Mucosa of rectum (tissue), 2 donors: ENCODE results near the gene DDI1.

Source experiments
- H3K27ac ChIP-seq, 2 donors: one replicate each; pipeline ENCODE4 v1.7.0; 2013; ENCODE audit warnings: inconsistent platforms in 2 of 2, low read depth in 2 of 2, low read length in 2 of 2
- H3K27me3 ChIP-seq, 2 donors: one replicate each; pipeline ENCODE4 v1.7.0; 2013; ENCODE audit warnings: low read length in 2 of 2; ENCODE audit not compliant: control insufficient read depth in 2 of 2, insufficient read depth in 2 of 2
- H3K36me3 ChIP-seq, 2 donors: one replicate each; pipeline ENCODE4 v1.7.0; 2013; ENCODE audit warnings: low read length in 2 of 2; ENCODE audit not compliant: control insufficient read depth in 2 of 2, insufficient read depth in 2 of 2
- H3K4me1 ChIP-seq, 2 donors: one replicate each; pipeline ENCODE4 v1.7.0; 2013; ENCODE audit warnings: low read length in 2 of 2, mild to moderate bottlenecking in 1 of 2; ENCODE audit not compliant: control insufficient read depth in 2 of 2, insufficient read depth in 2 of 2
- H3K4me3 ChIP-seq, 2 donors: one replicate each; pipeline ENCODE4 v1.7.0; 2013; ENCODE audit warnings: low read length in 2 of 2
- H3K9ac ChIP-seq, 2 donors: one replicate each; pipeline ENCODE4 v1.7.0; 2013; ENCODE audit warnings: low read length in 2 of 2, low read depth in 1 of 2, mild to moderate bottlenecking in 1 of 2
- H3K9me3 ChIP-seq, 2 donors: one replicate each; pipeline ENCODE4 v1.7.0; 2013; ENCODE audit warnings: low read length in 2 of 2; ENCODE audit not compliant: control insufficient read depth in 2 of 2
- donor health status: healthy.
- donor health status: Normal muscosa, but diverticular disease.

Gene DDI1

GRCh38 chr11:104075706-104076105 lies 39.3 kb downstream of the DDI1 start:
- H3K4me3 ChIP-seq = no peak overlapping the region
- no peaks in the 10 kb centered on the region for H3K27me3 ChIP-seq
- no peak overlapping the region for H3K27ac ChIP-seq
- no peaks in the 10 kb centered on the region for H3K36me3 ChIP-seq
- H3K9ac ChIP-seq = no peak overlapping the region
- no peaks in the 10 kb centered on the region for H3K4me1 ChIP-seq
- no peaks in the 10 kb centered on the region for H3K9me3 ChIP-seq

DNA sequence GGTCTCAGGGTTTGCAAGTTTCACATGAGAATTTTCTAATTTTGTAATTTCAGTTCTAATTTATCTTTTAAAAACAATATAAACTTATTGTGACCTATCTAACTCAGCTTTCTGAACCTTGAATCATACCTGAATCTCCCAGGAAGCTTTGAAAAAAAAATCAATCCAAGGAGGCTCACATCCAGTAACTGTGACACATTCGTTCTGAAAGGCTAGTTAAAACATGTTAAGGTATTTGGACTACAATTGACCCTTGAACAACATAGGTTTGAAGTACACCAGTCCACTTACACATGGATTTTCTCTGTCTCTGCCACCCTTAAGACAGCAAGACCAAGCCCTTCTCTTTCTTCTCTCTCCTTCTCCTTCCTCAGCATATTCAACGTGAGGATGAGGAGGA lies 40.0 kb downstream of the DDI1 start:
- Histone ChIP-seq H3K27ac (no peak overlapping the region), H3K9ac (no peak overlapping the region), H3K36me3 (no peaks in the 10 kb centered on the region), H3K27me3 (no peaks in the 10 kb centered on the region), H3K4me3 (no peak overlapping the region), H3K9me3 (no peaks in the 10 kb centered on the region), H3K4me1 (no peaks in the 10 kb centered on the region)

DNA sequence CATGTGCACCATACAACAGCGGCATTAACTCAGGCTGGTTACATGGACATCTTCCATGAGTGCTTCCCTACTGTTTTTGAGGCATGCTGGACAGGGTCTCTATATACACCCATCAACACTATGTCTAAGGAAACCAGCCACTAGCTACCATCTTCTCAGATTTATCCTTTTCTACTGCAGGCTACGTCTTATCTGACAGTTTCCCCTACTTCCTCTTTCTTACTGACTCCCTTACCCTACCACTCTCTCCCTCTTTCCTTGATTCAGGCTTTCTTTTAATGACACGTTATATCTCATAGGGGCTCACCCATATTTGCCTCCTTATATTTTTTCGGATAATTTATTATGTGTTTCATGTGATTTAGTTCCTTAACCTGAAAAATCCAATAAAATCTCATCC lies 41.8 kb downstream of the DDI1 start:
- H3K27ac ChIP-seq = no peak overlapping the region
- no peaks in the 10 kb centered on the region for H3K36me3 ChIP-seq
- no peaks in the 10 kb centered on the region for H3K9me3 ChIP-seq
- H3K27me3 ChIP-seq = no peaks in the 10 kb centered on the region
- no peaks in the 10 kb centered on the region for H3K4me1 ChIP-seq
- H3K9ac ChIP-seq = no peak overlapping the region
- no peak overlapping the region for H3K4me3 ChIP-seq

DNA sequence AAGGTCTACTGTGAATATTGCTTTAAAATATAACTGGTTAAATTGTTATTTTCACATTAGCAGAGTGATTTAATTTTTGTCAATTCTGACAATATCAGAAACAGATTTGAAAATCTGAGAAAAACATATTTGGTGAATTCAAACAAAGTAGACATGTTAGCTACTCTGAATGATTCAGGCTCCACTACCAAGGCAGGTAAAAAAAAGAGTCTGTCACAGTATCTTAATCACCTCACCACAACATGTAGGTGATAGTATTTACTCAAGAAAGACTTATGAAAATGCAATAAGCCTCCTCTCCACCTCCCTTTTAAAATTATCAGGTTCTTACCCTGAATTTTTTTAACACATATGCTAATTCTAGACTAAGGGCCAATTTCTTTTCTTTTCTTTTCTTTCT lies 42.6 kb downstream of the DDI1 start:
- no peak overlapping the region for H3K4me3 ChIP-seq
- H3K27ac ChIP-seq = no peak overlapping the region
- H3K9ac ChIP-seq = no peak overlapping the region
- no peaks in the 10 kb centered on the region for H3K36me3 ChIP-seq
- H3K4me1 ChIP-seq = no peaks in the 10 kb centered on the region
- H3K27me3 ChIP-seq = no peaks in the 10 kb centered on the region
- H3K9me3 ChIP-seq = no peaks in the 10 kb centered on the region

- Histone ChIP-seq H3K27ac (no peak overlapping the region), H3K27me3 (no peaks in the 10 kb centered on the region), H3K9ac (no peak overlapping the region), H3K36me3 (no peaks in the 10 kb centered on the region), H3K4me3 (no peak overlapping the region), H3K4me1 (no peaks in the 10 kb centered on the region), H3K9me3 (no peaks in the 10 kb centered on the region)
Observed at GRCh38 chr11:104086621-104087020, 50.2 kb downstream of the DDI1 start.
